HEK293 (cell line): ENCODE results near the gene SMC1B.

Experiments used
- CTCF ChIA-PET: fragments of 350-600 bp; formaldehyde crosslinking; extraction: SDS; loops from one replicate; lab custom pipeline; 2021; ENCODE audit warnings: antibody characterized with exemption; lab: Yijun Ruan, JAX
- POLR2A ChIA-PET: fragments of 300-600 bp; formaldehyde crosslinking; extraction: SDS; loops from one replicate; lab custom pipeline; 2020; ENCODE audit warnings: antibody characterized with exemption, inconsistent platforms; lab: Yijun Ruan, JAX
- H3K27ac ChIP-seq: fragments of 200-500 bp; sonication (Bioruptor generic); 2 replicates; pipeline ENCODE4 v1.5.1; 2014; ENCODE audit warnings: low read depth, low read length, control low read depth, inconsistent platforms; ENCODE audit errors: extremely low read depth
- H3K36me3 ChIP-seq, 2 experiments: fragments of 200-500 bp in 1 of 2; sonication (Bioruptor generic) in 1 of 2; 1 replicate in 1 of 2; 2 replicates in 1 of 2; pipeline ENCODE4 v1.5.1; 2014 to 2017; ENCODE audit warnings: inconsistent platforms in 2 of 2, low read length in 2 of 2; ENCODE audit not compliant: control insufficient read depth in 2 of 2, insufficient read depth in 1 of 2
- H3K4me1 ChIP-seq: fragments of 200-500 bp; sonication (Bioruptor generic); 2 replicates; pipeline ENCODE4 v1.5.1; 2014; ENCODE audit warnings: mild to moderate bottlenecking, low read length, inconsistent platforms; ENCODE audit not compliant: control insufficient read depth, insufficient read depth
- H3K4me3 ChIP-seq: 2 replicates; pipeline ENCODE4 v1.5.1; 2011; ENCODE audit warnings: low read depth, mild to moderate bottlenecking, control low read depth, low read length, moderate library complexity
- H3K9me3 ChIP-seq: fragments of 200-500 bp; sonication (Bioruptor generic); 2 replicates; pipeline ENCODE4 v1.5.1; 2014; ENCODE audit warnings: low read depth, low read length, inconsistent platforms; ENCODE audit not compliant: control insufficient read depth, insufficient read depth
- BCL11A ChIP-seq: fragments of 450-650 bp; formaldehyde crosslinking; IDR thresholded peaks from 2 replicates; pipeline ENCODE4 v1.5.1; 2016; ENCODE audit warnings: low read depth, missing biosample characterization, missing genetic modification characterization
- EGR2 ChIP-seq: fragments of 450-650 bp; formaldehyde crosslinking; IDR thresholded peaks from 2 replicates; pipeline ENCODE4 v1.5.1; 2016; ENCODE audit warnings: low read depth, missing biosample characterization, missing genetic modification characterization
- FEZF1 ChIP-seq: fragments of 450-650 bp; formaldehyde crosslinking; IDR thresholded peaks from 2 replicates; pipeline ENCODE4 v1.5.1; 2016; ENCODE audit warnings: missing biosample characterization, missing genetic modification characterization
- GLIS1 ChIP-seq: fragments of 450-650 bp; formaldehyde crosslinking; IDR thresholded peaks from 2 replicates; pipeline ENCODE4 v1.5.1; 2016; ENCODE audit warnings: missing biosample characterization, missing genetic modification characterization
- HOXD13 ChIP-seq: sonication (generic); formaldehyde crosslinking; IDR thresholded peaks from 2 replicates; pipeline ENCODE4 v1.8.0; 2022; ENCODE audit warnings: missing genetic modification reagents, borderline replicate concordance
- TRIM28 ChIP-seq: IDR thresholded peaks from 2 replicates; pipeline ENCODE4 v1.6.1; 2011; ENCODE audit warnings: low read length, control low read depth, borderline replicate concordance
- ZBTB20 ChIP-seq: fragments of 450-650 bp; formaldehyde crosslinking; IDR thresholded peaks from 2 replicates; pipeline ENCODE4 v1.5.1; 2016; ENCODE audit warnings: missing biosample characterization, missing genetic modification characterization
- ZNF146 ChIP-seq: fragments of 450-650 bp; formaldehyde crosslinking; IDR thresholded peaks from 2 replicates; pipeline ENCODE4 v1.5.1; 2016; ENCODE audit warnings: missing biosample characterization, missing genetic modification characterization
- ZNF157 ChIP-seq: fragments of 450-650 bp; formaldehyde crosslinking; IDR thresholded peaks from 2 replicates; pipeline ENCODE4 v1.5.1; 2016; ENCODE audit warnings: missing biosample characterization, missing genetic modification characterization
- ZNF2 ChIP-seq: fragments of 450-650 bp; formaldehyde crosslinking; IDR thresholded peaks from 2 replicates; pipeline ENCODE4 v1.5.1; 2016; ENCODE audit warnings: missing biosample characterization, missing genetic modification characterization
- ZNF211 ChIP-seq: fragments of 450-650 bp; formaldehyde crosslinking; IDR thresholded peaks from 2 replicates; pipeline ENCODE4 v1.5.1; 2016; ENCODE audit warnings: low read depth, missing biosample characterization, missing genetic modification characterization
- ZNF248 ChIP-seq: fragments of 450-650 bp; formaldehyde crosslinking; IDR thresholded peaks from 2 replicates; pipeline ENCODE4 v1.5.1; 2017; ENCODE audit warnings: missing biosample characterization, missing genetic modification characterization
- ZNF311 ChIP-seq: fragments of 450-650 bp; formaldehyde crosslinking; IDR thresholded peaks from 2 replicates; pipeline ENCODE4 v1.5.1; 2017; ENCODE audit warnings: missing biosample characterization, missing genetic modification characterization, borderline replicate concordance
- ZNF324 ChIP-seq: fragments of 450-650 bp; formaldehyde crosslinking; IDR thresholded peaks from 2 replicates; pipeline ENCODE4 v1.5.1; 2016; ENCODE audit warnings: missing biosample characterization, missing genetic modification characterization
- ZNF354C ChIP-seq: fragments of 450-650 bp; formaldehyde crosslinking; IDR thresholded peaks from 2 replicates; pipeline ENCODE4 v1.5.1; 2016; ENCODE audit warnings: missing biosample characterization, missing genetic modification characterization, low read depth, borderline replicate concordance
- ZNF48 ChIP-seq: fragments of 450-650 bp; formaldehyde crosslinking; IDR thresholded peaks from 2 replicates; pipeline ENCODE4 v1.5.1; 2016; ENCODE audit warnings: missing biosample characterization, missing genetic modification characterization
- ZNF488 ChIP-seq: fragments of 450-650 bp; formaldehyde crosslinking; IDR thresholded peaks from 2 replicates; pipeline ENCODE4 v1.5.1; 2016; ENCODE audit warnings: missing biosample characterization, missing genetic modification characterization
- ZNF510 ChIP-seq: fragments of 450-650 bp; formaldehyde crosslinking; IDR thresholded peaks from 2 replicates; pipeline ENCODE4 v1.5.1; 2018; ENCODE audit warnings: mild to moderate bottlenecking, missing genetic modification characterization, missing biosample characterization; ENCODE audit not compliant: insufficient replicate concordance
- ZNF549 ChIP-seq: fragments of 450-650 bp; IDR thresholded peaks from 2 replicates; pipeline ENCODE4 v1.5.1; 2018; ENCODE audit warnings: missing biosample characterization, missing genetic modification characterization, mild to moderate bottlenecking, inconsistent platforms, moderate library complexity
- ZNF585B ChIP-seq: fragments of 450-650 bp; formaldehyde crosslinking; IDR thresholded peaks from 2 replicates; pipeline ENCODE4 v1.5.1; 2016; ENCODE audit warnings: missing biosample characterization, missing genetic modification characterization
- ZNF629 ChIP-seq: fragments of 450-650 bp; formaldehyde crosslinking; IDR thresholded peaks from 2 replicates; pipeline ENCODE4 v1.5.1; 2017; ENCODE audit warnings: missing biosample characterization, missing genetic modification characterization
- ZNF664 ChIP-seq: fragments of 450-650 bp; formaldehyde crosslinking; IDR thresholded peaks from 2 replicates; pipeline ENCODE4 v1.5.1; 2016; ENCODE audit warnings: missing biosample characterization, missing genetic modification characterization
- ZNF776 ChIP-seq: fragments of 450-650 bp; formaldehyde crosslinking; IDR thresholded peaks from 2 replicates; pipeline ENCODE4 v1.5.0; 2017; ENCODE audit warnings: missing biosample characterization, missing genetic modification characterization, borderline replicate concordance
- TF ChIP-seq, protein P1 (sequence below): fragments of 450-650 bp; formaldehyde crosslinking; IDR thresholded peaks from 2 replicates; pipeline ENCODE4 v1.5.1; 2016; ENCODE audit warnings: missing biosample characterization, missing genetic modification characterization
- TF ChIP-seq, protein P2 (sequence below): fragments of 450-650 bp; formaldehyde crosslinking; IDR thresholded peaks from 2 replicates; pipeline ENCODE4 v1.5.1; 2016; ENCODE audit warnings: missing biosample characterization, missing genetic modification characterization

The SMC1B gene

DNA sequence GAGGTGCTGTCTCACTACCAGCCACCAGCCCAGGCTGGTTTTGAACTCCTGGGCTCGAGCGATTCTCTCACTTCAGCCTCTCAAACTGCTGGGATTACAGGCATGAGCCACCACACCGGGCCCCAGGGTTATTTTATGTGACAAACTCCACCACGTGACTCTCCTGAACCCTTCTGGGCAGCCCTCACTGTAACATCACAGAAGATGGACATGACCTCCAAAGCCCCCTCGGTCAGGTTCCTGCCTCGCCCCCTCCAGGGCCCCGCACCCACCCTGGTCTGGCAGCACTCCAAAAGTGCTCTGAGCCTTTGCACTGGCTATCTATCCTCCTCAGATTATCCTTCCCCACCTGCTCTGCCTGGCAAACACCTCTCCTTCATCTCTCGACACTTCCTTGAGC, 43.4 kb upstream of the SMC1B start:
- Histone ChIP-seq H3K4me1 (no peaks in the 10 kb centered on the region), H3K4me3 (no peak overlapping the region), H3K27ac (no peak overlapping the region)
- TF ChIP-seq, protein P1, sequence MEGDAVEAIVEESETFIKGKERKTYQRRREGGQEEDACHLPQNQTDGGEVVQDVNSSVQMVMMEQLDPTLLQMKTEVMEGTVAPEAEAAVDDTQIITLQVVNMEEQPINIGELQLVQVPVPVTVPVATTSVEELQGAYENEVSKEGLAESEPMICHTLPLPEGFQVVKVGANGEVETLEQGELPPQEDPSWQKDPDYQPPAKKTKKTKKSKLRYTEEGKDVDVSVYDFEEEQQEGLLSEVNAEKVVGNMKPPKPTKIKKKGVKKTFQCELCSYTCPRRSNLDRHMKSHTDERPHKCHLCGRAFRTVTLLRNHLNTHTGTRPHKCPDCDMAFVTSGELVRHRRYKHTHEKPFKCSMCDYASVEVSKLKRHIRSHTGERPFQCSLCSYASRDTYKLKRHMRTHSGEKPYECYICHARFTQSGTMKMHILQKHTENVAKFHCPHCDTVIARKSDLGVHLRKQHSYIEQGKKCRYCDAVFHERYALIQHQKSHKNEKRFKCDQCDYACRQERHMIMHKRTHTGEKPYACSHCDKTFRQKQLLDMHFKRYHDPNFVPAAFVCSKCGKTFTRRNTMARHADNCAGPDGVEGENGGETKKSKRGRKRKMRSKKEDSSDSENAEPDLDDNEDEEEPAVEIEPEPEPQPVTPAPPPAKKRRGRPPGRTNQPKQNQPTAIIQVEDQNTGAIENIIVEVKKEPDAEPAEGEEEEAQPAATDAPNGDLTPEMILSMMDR (tag by site-specific recombination), result no peak
- TF ChIP-seq GLIS1 (tag by site-specific recombination) (no peak), ZNF510 (tag by site-specific recombination) (no peak), ZNF48 (tag by site-specific recombination) (no peak), ZNF2 (no peak), ZNF585B (tag by site-specific recombination) (no peak), ZNF776 (tag by site-specific recombination) (no peak), EGR2 (no peak), ZNF157 (tag by site-specific recombination) (no peak), ZBTB20 (tag by site-specific recombination) (no peak), ZNF248 (tag by site-specific recombination) (no peak), ZNF211 (no peak), ZNF488 (tag by site-specific recombination) (no peak), ZNF629 (tag by site-specific recombination) (no peak), ZNF324 (no peak), TRIM28 (no peak), ZNF146 (tag by site-specific recombination) (no peak), ZNF549 (tag by site-specific recombination) (no peak), ZNF664 (no peak), FEZF1 (no peak)
- TF ChIP-seq, all 188 proteins: peak for 0
- Histone ChIP-seq H3K36me3 (no peaks in the 10 kb centered on the region), H3K9me3 (no peaks in the 10 kb centered on the region)
- ChIA-PET CTCF (no interaction called here), POLR2A (no interaction called here)

DNA sequence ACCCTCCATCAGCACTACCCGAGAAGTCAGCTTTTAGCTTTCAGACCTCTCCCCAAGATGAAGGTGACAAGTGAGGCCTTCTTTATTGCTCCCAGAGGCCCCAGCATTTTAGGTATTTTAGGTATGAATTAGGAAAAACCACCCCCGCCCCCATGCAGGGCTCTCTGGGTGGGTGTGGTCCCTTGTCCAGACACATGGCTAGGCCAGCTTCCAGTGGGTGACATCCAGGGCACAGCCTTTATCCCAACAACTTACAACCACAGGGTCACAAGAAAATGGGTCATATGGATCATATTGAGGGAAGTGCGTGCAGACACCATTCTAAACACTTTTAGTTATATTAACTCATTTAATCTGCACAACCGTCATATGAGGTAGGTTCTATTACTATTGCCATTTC, 42.2 kb upstream of the SMC1B start:
- Histone ChIP-seq H3K4me3 (no peak overlapping the region), H3K36me3 (no peaks in the 10 kb centered on the region), H3K4me1 (no peaks in the 10 kb centered on the region), H3K9me3 (no peaks in the 10 kb centered on the region), H3K27ac (no peak overlapping the region)
- ChIA-PET POLR2A (no interaction called here), CTCF (interaction anchor here (1.0 to 1.2 kb wide), 2 partner anchors 13 to 14 kb away, joined by 3 to 4 read pairs; no protein-coding TSS in a partner anchor)
- TF ChIP-seq ZNF354C (no peak), ZNF311 (no peak), BCL11A (no peak), HOXD13 (CRISPR knock-in tag) (no peak), ZNF664 (0 out of 2 replicates have a peak, but pooled peaks have one; percentile 14)
- TF ChIP-seq, protein P2, sequence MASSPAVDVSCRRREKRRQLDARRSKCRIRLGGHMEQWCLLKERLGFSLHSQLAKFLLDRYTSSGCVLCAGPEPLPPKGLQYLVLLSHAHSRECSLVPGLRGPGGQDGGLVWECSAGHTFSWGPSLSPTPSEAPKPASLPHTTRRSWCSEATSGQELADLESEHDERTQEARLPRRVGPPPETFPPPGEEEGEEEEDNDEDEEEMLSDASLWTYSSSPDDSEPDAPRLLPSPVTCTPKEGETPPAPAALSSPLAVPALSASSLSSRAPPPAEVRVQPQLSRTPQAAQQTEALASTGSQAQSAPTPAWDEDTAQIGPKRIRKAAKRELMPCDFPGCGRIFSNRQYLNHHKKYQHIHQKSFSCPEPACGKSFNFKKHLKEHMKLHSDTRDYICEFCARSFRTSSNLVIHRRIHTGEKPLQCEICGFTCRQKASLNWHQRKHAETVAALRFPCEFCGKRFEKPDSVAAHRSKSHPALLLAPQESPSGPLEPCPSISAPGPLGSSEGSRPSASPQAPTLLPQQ (tag by site-specific recombination), result no peak
